HepG2 (cell line): ENCODE measurements around the gene PLCB4. TPM values are rescaled to one million over a fixed set of nuclear protein-coding genes. Genes with fewer than 3 reads are reported as not detected.

Experiments
- ATAC-seq: fragments of 200-7000 bp; cut with Tn5 transposase; 3 replicates; pipeline ENCODE4 v1.9.1; 2020; ENCODE audit warnings: mild to moderate bottlenecking, moderate library complexity
- BruUV-seq: library from RNA; stranded (reverse); fragments of 400-500 nt; replicated peaks from 2 replicates; lab custom pipeline; 2021; lab: Mats Ljungman, UMichigan
- CTCF ChIA-PET: fragments of 300-600 bp; formaldehyde crosslinking; extraction: SDS; loops from one replicate; lab custom pipeline; 2021; ENCODE audit warnings: low total read pairs, inconsistent platforms, low intra/inter-chr PET ratio; lab: Yijun Ruan, JAX
- POLR2A ChIA-PET: fragments of 350-600 bp; sonication (Branson Sonifier 250); formaldehyde crosslinking; loops from one replicate; lab custom pipeline; 2020; ENCODE audit warnings: antibody characterized with exemption, inconsistent platforms; lab: Yijun Ruan, JAX
- DNase-seq: peaks from one replicate; pipeline ENCODE4 v3.0.0-alpha.2; 2015; ENCODE audit warnings: low spot score
- FAIRE-seq: peaks from 3 replicates; lab custom pipeline; 2011; peaks lifted over from hg19 to GRCh38; lab: Jason Lieb, UNC
- H2AFZ ChIP-seq: one replicate; pipeline ENCODE4 v1.6.1; 2011; ENCODE audit warnings: low read length, inconsistent platforms
- H3K27ac ChIP-seq: fragments of 300-600 bp; 3 replicates; pipeline ENCODE4 v1.8.0; 2011; ENCODE audit warnings: mixed run types, mild to moderate bottlenecking, mixed read lengths, low read length, inconsistent platforms; ENCODE audit not compliant: insufficient read depth; ENCODE audit errors: extremely low read length
- H3K27me3 ChIP-seq, 2 experiments: fragments of 200-600 bp in 1 of 2; 2 replicates in 1 of 2; 3 replicates in 1 of 2; pipeline versions ENCODE4 v1.6.0 to v1.8.0; 2011; ENCODE audit warnings: low read length in 2 of 2, mild to moderate bottlenecking in 2 of 2, moderate library complexity in 2 of 2, inconsistent platforms in 1 of 2; ENCODE audit not compliant: insufficient read depth in 2 of 2, control insufficient read depth in 1 of 2
- H3K36me3 ChIP-seq, 2 experiments: fragments of 200-600 bp in 1 of 2; replicated peaks in 1 of 2; 2 replicates in 1 of 2; 3 replicates in 1 of 2; pipeline versions ENCODE4 v1.5.1 to v1.8.0; 2011; ENCODE audit warnings: low read length in 2 of 2, inconsistent platforms in 1 of 2; ENCODE audit not compliant: insufficient read depth in 2 of 2, control insufficient read depth in 1 of 2
- H3K4me1 ChIP-seq: 2 replicates; pipeline ENCODE4 v1.5.1; 2012; ENCODE audit warnings: low read length, inconsistent platforms; ENCODE audit not compliant: insufficient read depth
- H3K4me2 ChIP-seq: 2 replicates; pipeline ENCODE4 v1.6.0; 2011; ENCODE audit warnings: low read depth, low read length, inconsistent platforms
- H3K4me3 ChIP-seq, 3 experiments: fragments of 200-600 bp in 1 of 3; sonication (generic), shearing (Covaris generic) in 1 of 3; replicated peaks in 1 of 3; 2 replicates each; pipeline ENCODE4 v1.5.1; 2011 to 2016; ENCODE audit warnings: low read length in 3 of 3, inconsistent platforms in 2 of 3, low read depth in 2 of 3, mild to moderate bottlenecking in 2 of 3, control low read depth in 1 of 3, mixed read lengths in 1 of 3; ENCODE audit not compliant: insufficient read depth in 1 of 3
- H3K79me2 ChIP-seq: one replicate; pipeline ENCODE4 v1.6.1; 2011; ENCODE audit warnings: low read length, inconsistent platforms; ENCODE audit not compliant: insufficient read depth
- H3K9ac ChIP-seq: 2 replicates; pipeline ENCODE4 v1.6.0; 2011; ENCODE audit warnings: mild to moderate bottlenecking, low read depth, low read length, inconsistent platforms; ENCODE audit not compliant: insufficient read depth
- H3K9me3 ChIP-seq: 2 replicates; pipeline ENCODE4 v1.5.1; 2012; ENCODE audit warnings: mild to moderate bottlenecking, low read length
- H4K20me1 ChIP-seq: 2 replicates; pipeline ENCODE4 v1.6.0; 2011; ENCODE audit warnings: inconsistent platforms, mild to moderate bottlenecking, low read length, moderate library complexity; ENCODE audit not compliant: insufficient read depth
- BRCA1 ChIP-seq: sonication (generic); formaldehyde crosslinking; IDR thresholded peaks from 2 replicates; pipeline ENCODE4 v1.4.0; 2020; ENCODE audit warnings: missing genetic modification reagents
- E2F2 ChIP-seq: sonication (generic); formaldehyde crosslinking; IDR thresholded peaks from 2 replicates; pipeline ENCODE4 v1.4.0; 2020; ENCODE audit warnings: missing genetic modification reagents, borderline replicate concordance
- ELF3 ChIP-seq: IDR thresholded peaks from 2 replicates; pipeline ENCODE4 v1.6.1; 2016; ENCODE audit warnings: missing genetic modification reagents, missing compliant biosample characterization
- FLYWCH1 ChIP-seq: sonication (generic); formaldehyde crosslinking; IDR thresholded peaks from 2 replicates; pipeline ENCODE4 v1.8.1; 2023; ENCODE audit warnings: mild to moderate bottlenecking, missing genetic modification reagents
- GATAD2A ChIP-seq: IDR thresholded peaks from 2 replicates; pipeline ENCODE4 v1.6.1; 2016
- HNF4A ChIP-seq: sonication (generic); formaldehyde crosslinking; IDR thresholded peaks from 2 replicates; pipeline ENCODE4 v1.4.0; 2020; ENCODE audit warnings: missing genetic modification reagents
- HNRNPK ChIP-seq: fragments of 200-400 bp; formaldehyde crosslinking; IDR thresholded peaks from 2 replicates; pipeline ENCODE4 v1.6.1; 2018; ENCODE audit warnings: low read length, low read depth, moderate library complexity, mild to moderate bottlenecking; ENCODE audit not compliant: poor library complexity, severe bottlenecking
- KDM6A ChIP-seq: IDR thresholded peaks from 2 replicates; pipeline ENCODE4 v1.6.1; 2016; ENCODE audit warnings: low read depth
- NFE2L2 ChIP-seq: fragments of 150-350 bp; IDR thresholded peaks from 2 replicates; pipeline ENCODE4 v1.6.1; 2014; ENCODE audit warnings: low read length
- SRSF1 ChIP-seq: fragments of 200-400 bp; formaldehyde crosslinking; optimal IDR thresholded peaks from 2 replicates; pipeline ENCODE3; 2017; ENCODE audit warnings: mild to moderate bottlenecking, low read depth, low read length, moderate library complexity
- TEAD3 ChIP-seq: optimal IDR thresholded peaks from 2 replicates; pipeline ENCODE3; 2016; ENCODE audit warnings: borderline replicate concordance
- ZNF335 ChIP-seq: sonication (generic); formaldehyde crosslinking; IDR thresholded peaks from 2 replicates; pipeline ENCODE4 v1.4.0; 2020; ENCODE audit warnings: missing genetic modification reagents
- ZNF503 ChIP-seq: sonication (generic); formaldehyde crosslinking; IDR thresholded peaks from 2 replicates; pipeline ENCODE4 v1.4.0; 2020; ENCODE audit warnings: missing genetic modification reagents
- ZNF644 ChIP-seq: IDR thresholded peaks from 2 replicates; pipeline ENCODE4 v1.6.1; 2016; ENCODE audit warnings: low read depth
- ZNF652 ChIP-seq: IDR thresholded peaks from 2 replicates; pipeline ENCODE4 v1.6.1; 2016; ENCODE audit warnings: low read depth, borderline replicate concordance
- ZNF788 ChIP-seq: sonication (generic); formaldehyde crosslinking; IDR thresholded peaks from 2 replicates; pipeline ENCODE4 v1.5.0; 2020; ENCODE audit warnings: mild to moderate bottlenecking, missing genetic modification reagents, borderline replicate concordance
- ZNF839 ChIP-seq: sonication (generic); formaldehyde crosslinking; IDR thresholded peaks from 2 replicates; pipeline ENCODE4 v1.4.0; 2020; ENCODE audit warnings: missing genetic modification reagents, mild to moderate bottlenecking, borderline replicate concordance
- WGBS: methylation state at CpG from one replicate; pipeline ENCODE4 v1.1.6; 2017; ENCODE audit warnings: low lambda C conversion rate; 5-methylcytosine and 5-hydroxymethylcytosine counted together
- in situ Hi-C: cut with HindIII; loops from 2 replicates; pipeline ENCODE4 v1.10.0; 2017; ENCODE audit warnings: low pct_unique_long_range_greater_than_20kb; ENCODE audit not compliant: extremely low pct_ligation_motif_present
- intact Hi-C: fragments of 100-400 bp; cut with micrococcal nuclease; formaldehyde crosslinking; loops from one replicate; pipeline ENCODE4 v1.10.0; 2022; ENCODE audit not compliant: unreplicated experiment
- polyA plus RNA-seq, 8 experiments: library from polyadenylated mRNA; depleted of rRNA in 3 of 8; stranded (reverse) in 7 of 8; unstranded in 1 of 8; fragments of >200 nt; fragmentation: Illumina TruSeq in 4 of 8; extraction: Trizol in 4 of 8; gene quantifications; 2 replicates each; pipeline versions ENCODE4 v1.2.1 to v1.2.3, GENCODE V29; 2011 to 2016; ENCODE audit warnings: low read depth in 4 of 8, missing spikeins in 1 of 8, mixed read lengths in 1 of 8; ENCODE audit not compliant: insufficient read depth in 1 of 8
- total RNA-seq, 5 experiments: library from RNA; depleted of rRNA; stranded (reverse); fragments of >200 nt; fragmentation: Illumina TruSeq; extraction: Trizol; gene quantifications; 2 replicates each; pipeline ENCODE4 v1.2.3, GENCODE V29; 2016; ENCODE audit warnings: low read depth in 1 of 5

The PLCB4 gene
- total and polyA plus RNA-seq, 2 of the 13 experiments (the other 11 are each of a cell fraction or from before 2014, with no cell fraction given), result 0.01 TPM; not detected in 1

GRCh38 chr20:9160757-9161156 lies 91.9 kb downstream of the PLCB4 start (continued):
- TF ChIP-seq ZNF644 (CRISPR knock-in tag) (no peak), FLYWCH1 (CRISPR knock-in tag) (no peak)

- DNase-seq (no peak), ATAC-seq (no peak), FAIRE-seq (no peak)
- 2% methylated on average over 4 of the region's 4 CpGs for WGBS
- H2AFZ ChIP-seq, result no peak overlapping the region
- ChIA-PET POLR2A (no interaction called here), CTCF (no interaction called here)
- H3K9ac ChIP-seq, result no peak overlapping the region
- H3K36me3 ChIP-seq, result no peaks in the 10 kb centered on the region
- no peaks in the 10 kb centered on the region for H3K4me1 ChIP-seq
- no peak overlapping the region for H3K4me3 ChIP-seq
- no peaks in the 10 kb centered on the region for H4K20me1 ChIP-seq
- H3K27me3 ChIP-seq, result peaks cover 0 to 2% of the 10 kb centered on the region in 2 experiments; a peak in 3 of 5 replicates
- in situ Hi-C loops, result no loop called here
- no peak overlapping the region for H3K4me2 ChIP-seq
- H3K79me2 ChIP-seq, result no peaks in the 10 kb centered on the region
- H3K9me3 ChIP-seq, result no peaks in the 10 kb centered on the region
- BruUV-seq, result no TSS peak
- H3K27ac ChIP-seq, result no peak overlapping the region
- intact Hi-C loops, result no loop called here
- no peak for TF ChIP-seq GATAD2A (CRISPR knock-in tag)
- TF ChIP-seq ZNF335 (CRISPR knock-in tag), result no peak
- no peak for TF ChIP-seq ZNF652
- TF ChIP-seq ZNF839 (CRISPR knock-in tag), result no peak
- TF ChIP-seq BRCA1, result no peak
- TF ChIP-seq HNF4A, result no peak
- TF ChIP-seq ZNF788, result no peak
- TF ChIP-seq NFE2L2, result no peak
- TF ChIP-seq SRSF1, result no peak
- TF ChIP-seq ZNF503 (CRISPR knock-in tag), result no peak
- TF ChIP-seq KDM6A (CRISPR knock-in tag), result no peak
- TF ChIP-seq HNRNPK, result no peak
- TF ChIP-seq ELF3 (CRISPR knock-in tag), result no peak
- no peak for TF ChIP-seq E2F2 (CRISPR knock-in tag)
- no peak for TF ChIP-seq TEAD3 (CRISPR knock-in tag)
These were observed 92.4 kb downstream of the PLCB4 start for GRCh38 chr20:9161311-9161710.
